Effector CD8-positive, alpha-beta T cell (primary cell): ENCODE results near the gene DENND2A.
A peak's percentile ranks its signal among the peaks of the same experiment; 100 is the strongest.
"Not testable (repeated sequence)": the region's sequence is repeated elsewhere in the genome, so short reads cannot be mapped to it uniquely, and the experiment has no call there.

Source experiments
- DNase-seq: peaks from one replicate; lab custom pipeline; 2025; lab: John Stamatoyannopoulos, UW

The DENND2A gene

GRCh38 chr7:140646931-140647647 is 6.5 kb upstream of the DENND2A start:
- peak; percentile 7 for DNase-seq

- no peak for DNase-seq
Observed at GRCh38 chr7:140645166-140645900, 4.7 kb upstream of the DENND2A start.

GRCh38 chr7:140644761-140645160 is 4.1 kb upstream of the DENND2A start:
- not testable (repeated sequence) for DNase-seq

- DNase-seq, result no peak
Observed at GRCh38 chr7:140643416-140643815, 2.8 kb upstream of the DENND2A start.

- DNase-seq, result no peak
Observed at GRCh38 chr7:140641524-140642195, 1.0 kb upstream of the DENND2A start.

GRCh38 chr7:140640060-140640637 is 464 bp downstream of the DENND2A start:
- DNase-seq, result no peak

GRCh38 chr7:140639366-140640053 is 1.1 kb downstream of the DENND2A start:
- DNase-seq, result no peak

GRCh38 chr7:140638173-140638791 is 2.3 kb downstream of the DENND2A start:
- no peak for DNase-seq

- no peak for DNase-seq
Observed at GRCh38 chr7:140637400-140637799, 3.2 kb downstream of the DENND2A start.

- DNase-seq, result no peak
Observed at GRCh38 chr7:140635816-140636215, 4.8 kb downstream of the DENND2A start.

GRCh38 chr7:140635345-140635744 is 5.3 kb downstream of the DENND2A start:
- no peak for DNase-seq

- no peak for DNase-seq
Observed at GRCh38 chr7:140631602-140632001, 9.0 kb downstream of the DENND2A start.

GRCh38 chr7:140631021-140631420 is 9.6 kb downstream of the DENND2A start:
- DNase-seq, result no peak

GRCh38 chr7:140625908-140626868 is 14.4 kb downstream of the DENND2A start:
- no peak for DNase-seq

GRCh38 chr7:140625192-140625558 is 15.4 kb downstream of the DENND2A start:
- DNase-seq, result not testable (repeated sequence)

- DNase-seq, result no peak
Observed at GRCh38 chr7:140624392-140625191, 16.0 kb downstream of the DENND2A start.

GRCh38 chr7:140623980-140624379 is 16.6 kb downstream of the DENND2A start:
- no peak for DNase-seq

- no peak for DNase-seq
Observed at GRCh38 chr7:140621401-140622021, 19.1 kb downstream of the DENND2A start.
